Pancreas (tissue), 10 donors: ENCODE results near the gene LOXL4. TPM values are rescaled to one million over a fixed set of nuclear protein-coding genes. Genes with fewer than 3 reads are reported as not detected.

ENCODE experiments used
- ATAC-seq, 4 donors: fragments of 200-7000 bp; cut with Tn5 transposase; one replicate each; pipeline versions ENCODE4 v1.8.0 to v1.9.1; 2020; ENCODE audit warnings: mild to moderate bottlenecking in 4 of 4, moderate library complexity in 4 of 4
- DNase-seq, 6 donors: peaks; one replicate each; pipeline ENCODE4 v3.0.0-alpha.2; 2020
- FAIRE-seq: peaks from 2 replicates; lab custom pipeline; 2012; peaks lifted over from hg19 to GRCh38; lab: Jason Lieb, UNC
- H3K27ac ChIP-seq, 4 donors: fragments of 200-600 bp; sonication (generic); 1 replicate in 3 of 4; 2 replicates in 1 of 4; pipeline versions ENCODE4 v1.5.0 to v1.8.0; 2020
- H3K27me3 ChIP-seq, 4 donors: fragments of 200-600 bp; one replicate each; pipeline ENCODE4 v1.8.0; 2021
- H3K36me3 ChIP-seq, 3 donors: fragments of 200-600 bp; sonication (generic) in 1 of 3; one replicate each; pipeline versions ENCODE4 v1.5.0 to v1.8.0; 2020 to 2021
- H3K4me1 ChIP-seq, 3 donors: fragments of 200-600 bp; one replicate each; pipeline ENCODE4 v1.8.0; 2021
- H3K4me3 ChIP-seq, 4 donors: fragments of 200-600 bp; sonication (generic) in 2 of 4; one replicate each; pipeline versions ENCODE4 v1.5.0 to v1.8.0; 2020 to 2021
- H3K9me3 ChIP-seq, 4 donors: fragments of 200-600 bp; one replicate each; pipeline ENCODE4 v1.8.0; 2021
- CTCF ChIP-seq, 4 donors: fragments of 200-600 bp; sonication (generic) in 3 of 4; IDR thresholded peaks; one replicate each; pipeline versions ENCODE4 v1.5.0 to v1.8.0; 2021; ENCODE audit warnings: antibody characterized with exemption in 4 of 4
- WGBS, 2 donors: extraction: QIAGEN DNeasy Blood & Tissue Kit; methylation state at CpG; one replicate each; pipeline ENCODE4 v1.1.7; 2013; 5-methylcytosine and 5-hydroxymethylcytosine counted together
- intact Hi-C, 3 donors: fragments of 100-400 bp; cut with DNase I; formaldehyde crosslinking; loops; one replicate each; pipeline versions ENCODE4 v1.11.1 to v1.14.2; 2022
- polyA plus RNA-seq, 2 donors: library from polyadenylated mRNA; stranded (reverse); fragments of 200-250 nt; gene quantifications; one replicate each; pipeline ENCODE4 v1.2.3, GENCODE V29; 2013
- total RNA-seq, 6 donors: library from RNA; stranded (reverse); fragmentation: NEBNext Ultra II Directional in 4 of 6; extraction: Animal tissue kit (Norgen Biotek cat#: 25700) in 4 of 6; gene quantifications; one replicate each; pipeline versions ENCODE4 v1.2.1 to v1.2.4, GENCODE V29; 2021 to 2023
- donor health status: healthy with polysubstance abuse.
- donor health status: DM: no; HTN: no; CAD: no; lungs with moderate emphysema.
- donor health status: DM: no; HTN: no; CAD: no.
- donor health status: control.
- donor health status: control.
- donor health status: Bipolar disorder and iron deficiency.
- donor health status: DM: yes; HTN: yes; CAD: no.
- donor health status: DM: no; HTN: no; CAD: no.
- donor health status: DM: no; HTN: no; CAD: no.
- donor health status: DM: yes; HTN: yes; CAD: no.

Gene LOXL4
- total and polyA plus RNA-seq, 8 donors: 3.7 to 12.5 (median 8.6) TPM

- no peaks in the 10 kb centered on the region for H3K27me3 ChIP-seq
- no peak for TF ChIP-seq CTCF (IDR thresholded peaks at IDR 0.05)
- DNase-seq (no peak), ATAC-seq (no peak), FAIRE-seq (no peak)
- no peak overlapping the region for H3K4me3 ChIP-seq
- H3K4me1 ChIP-seq: no peaks in the 10 kb centered on the region
- intact Hi-C loops: no loop called here
- H3K9me3 ChIP-seq: no peaks in the 10 kb centered on the region
- 90 to 97% methylated on average over 16 of the region's 16 CpGs for WGBS, 2 donors
- no peaks in the 10 kb centered on the region for H3K36me3 ChIP-seq
- H3K27ac ChIP-seq: no peak overlapping the region
These were observed 10.0 kb downstream of the LOXL4 start for GRCh38 chr10:98257961-98258360.

- DNase-seq: no peak
- intact Hi-C loops: no loop called here
- FAIRE-seq: no peak
- Histone ChIP-seq H3K4me1 (no peaks in the 10 kb centered on the region), H3K9me3 (no peaks in the 10 kb centered on the region), H3K27me3 (no peaks in the 10 kb centered on the region), H3K4me3 (no peak overlapping the region), H3K36me3 (no peaks in the 10 kb centered on the region), H3K27ac (no peak overlapping the region)
- 85 to 90% methylated on average over 12 of the region's 12 CpGs for WGBS, 2 donors
- TF ChIP-seq CTCF (IDR thresholded peaks at IDR 0.05): no peak
- no peak for ATAC-seq
These were observed 10.8 kb downstream of the LOXL4 start for GRCh38 chr10:98257198-98257597.

GRCh38 chr10:98256692-98257091, 11.3 kb downstream of the LOXL4 start:
- DNase-seq (no peak), FAIRE-seq (no peak), ATAC-seq (no peak)
- no peaks in the 10 kb centered on the region for H3K9me3 ChIP-seq
- no peaks in the 10 kb centered on the region for H3K4me1 ChIP-seq
- no peak overlapping the region for H3K27ac ChIP-seq
- no peak overlapping the region for H3K4me3 ChIP-seq
- H3K36me3 ChIP-seq: no peaks in the 10 kb centered on the region
- 90 to 93% methylated on average over 11 of the region's 11 CpGs for whole genome bisulfite sequencing, 2 donors
- intact Hi-C loops: no loop called here
- no peaks in the 10 kb centered on the region for H3K27me3 ChIP-seq
- no peak for TF ChIP-seq CTCF (IDR thresholded peaks at IDR 0.05)

GRCh38 chr10:98255146-98255877, 12.7 kb downstream of the LOXL4 start:
- TF ChIP-seq CTCF (IDR thresholded peaks at IDR 0.05): no peak
- Histone ChIP-seq H3K9me3 (no peaks in the 10 kb centered on the region), H3K36me3 (peaks cover 0 to 4% (median 2%) of the 10 kb centered on the region in 3 donors), H3K4me1 (no peaks in the 10 kb centered on the region), H3K4me3 (no peak overlapping the region), H3K27me3 (no peaks in the 10 kb centered on the region), H3K27ac (no peak overlapping the region)
- WGBS, 2 donors: 87 to 93% methylated on average over 17 of the region's 17 CpGs
- no peak for ATAC-seq
- peak in 1 of 6 donors; percentile 59 for DNase-seq
- intact Hi-C loops: no loop called here
- no peak for FAIRE-seq
